ENCODE results near the gene SESN3.

SESN3 gene

DNA sequence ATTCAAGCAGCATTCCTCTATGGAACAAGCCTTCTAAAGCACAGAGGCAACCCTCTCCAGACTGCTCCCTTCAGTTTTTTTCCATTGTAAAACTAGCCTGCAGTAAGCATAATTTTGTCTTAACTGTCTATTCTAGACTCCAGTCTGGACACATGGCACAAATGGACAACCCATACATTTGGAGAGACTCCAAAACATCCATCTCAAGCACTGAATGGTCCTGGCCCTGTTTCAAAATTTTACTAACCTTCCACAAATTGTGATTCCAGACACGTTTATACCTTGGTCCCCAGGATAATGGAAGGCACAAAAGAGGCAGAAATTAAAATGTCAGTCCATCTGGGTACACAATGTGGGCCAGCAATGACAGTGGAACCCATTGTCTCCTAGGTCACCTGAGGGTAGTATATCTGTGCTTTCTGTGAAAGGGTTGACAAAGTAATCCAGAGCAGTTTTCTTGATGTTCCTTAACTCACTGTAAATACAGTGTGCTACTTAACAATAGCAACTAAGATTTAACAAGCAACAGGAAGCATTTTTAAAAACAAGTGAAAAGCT lies 16.2 kb upstream of the SESN3 start:
- no peak for TF ChIP-seq TCF12 (IDR thresholded peaks at IDR 0.05; ENCODE audit: low read depth)
- no peak for TF ChIP-seq CEBPB (IDR thresholded peaks at IDR 0.05)
- no peak for TF ChIP-seq ZBTB7A (IDR thresholded peaks at IDR 0.05; ENCODE audit: low read depth)
- TF ChIP-seq TEAD4 (IDR thresholded peaks at IDR 0.05), result no peak
- TF ChIP-seq, protein P1, sequence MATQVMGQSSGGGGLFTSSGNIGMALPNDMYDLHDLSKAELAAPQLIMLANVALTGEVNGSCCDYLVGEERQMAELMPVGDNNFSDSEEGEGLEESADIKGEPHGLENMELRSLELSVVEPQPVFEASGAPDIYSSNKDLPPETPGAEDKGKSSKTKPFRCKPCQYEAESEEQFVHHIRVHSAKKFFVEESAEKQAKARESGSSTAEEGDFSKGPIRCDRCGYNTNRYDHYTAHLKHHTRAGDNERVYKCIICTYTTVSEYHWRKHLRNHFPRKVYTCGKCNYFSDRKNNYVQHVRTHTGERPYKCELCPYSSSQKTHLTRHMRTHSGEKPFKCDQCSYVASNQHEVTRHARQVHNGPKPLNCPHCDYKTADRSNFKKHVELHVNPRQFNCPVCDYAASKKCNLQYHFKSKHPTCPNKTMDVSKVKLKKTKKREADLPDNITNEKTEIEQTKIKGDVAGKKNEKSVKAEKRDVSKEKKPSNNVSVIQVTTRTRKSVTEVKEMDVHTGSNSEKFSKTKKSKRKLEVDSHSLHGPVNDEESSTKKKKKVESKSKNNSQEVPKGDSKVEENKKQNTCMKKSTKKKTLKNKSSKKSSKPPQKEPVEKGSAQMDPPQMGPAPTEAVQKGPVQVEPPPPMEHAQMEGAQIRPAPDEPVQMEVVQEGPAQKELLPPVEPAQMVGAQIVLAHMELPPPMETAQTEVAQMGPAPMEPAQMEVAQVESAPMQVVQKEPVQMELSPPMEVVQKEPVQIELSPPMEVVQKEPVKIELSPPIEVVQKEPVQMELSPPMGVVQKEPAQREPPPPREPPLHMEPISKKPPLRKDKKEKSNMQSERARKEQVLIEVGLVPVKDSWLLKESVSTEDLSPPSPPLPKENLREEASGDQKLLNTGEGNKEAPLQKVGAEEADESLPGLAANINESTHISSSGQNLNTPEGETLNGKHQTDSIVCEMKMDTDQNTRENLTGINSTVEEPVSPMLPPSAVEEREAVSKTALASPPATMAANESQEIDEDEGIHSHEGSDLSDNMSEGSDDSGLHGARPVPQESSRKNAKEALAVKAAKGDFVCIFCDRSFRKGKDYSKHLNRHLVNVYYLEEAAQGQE (IDR thresholded peaks at IDR 0.05; ENCODE audit: low read depth), result no peak
- TF ChIP-seq TAF1 (IDR thresholded peaks at IDR 0.05; ENCODE audit: low read depth), result no peak
- no peak for TF ChIP-seq FOXM1 (IDR thresholded peaks at IDR 0.05; ENCODE audit: borderline replicate concordance, low read depth)
- TF ChIP-seq EP300 (IDR thresholded peaks at IDR 0.05; ENCODE audit: borderline replicate concordance), result no peak
- no peak for TF ChIP-seq CREB1 (IDR thresholded peaks at IDR 0.05; ENCODE audit: low read depth)
- no peak for TF ChIP-seq EGR1 (IDR thresholded peaks at IDR 0.05)
- TF ChIP-seq NFIC (IDR thresholded peaks at IDR 0.05), result no peak
- TF ChIP-seq RAD21 (IDR thresholded peaks at IDR 0.05; ENCODE audit: low read depth), result no peak
- TF ChIP-seq USF1 (IDR thresholded peaks at IDR 0.05), result no peak
- no peak for TF ChIP-seq YY1 (IDR thresholded peaks at IDR 0.05; ENCODE audit: low read depth)
- TF ChIP-seq, protein P2, sequence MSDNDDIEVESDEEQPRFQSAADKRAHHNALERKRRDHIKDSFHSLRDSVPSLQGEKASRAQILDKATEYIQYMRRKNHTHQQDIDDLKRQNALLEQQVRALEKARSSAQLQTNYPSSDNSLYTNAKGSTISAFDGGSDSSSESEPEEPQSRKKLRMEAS (IDR thresholded peaks at IDR 0.05), result no peak

DNA sequence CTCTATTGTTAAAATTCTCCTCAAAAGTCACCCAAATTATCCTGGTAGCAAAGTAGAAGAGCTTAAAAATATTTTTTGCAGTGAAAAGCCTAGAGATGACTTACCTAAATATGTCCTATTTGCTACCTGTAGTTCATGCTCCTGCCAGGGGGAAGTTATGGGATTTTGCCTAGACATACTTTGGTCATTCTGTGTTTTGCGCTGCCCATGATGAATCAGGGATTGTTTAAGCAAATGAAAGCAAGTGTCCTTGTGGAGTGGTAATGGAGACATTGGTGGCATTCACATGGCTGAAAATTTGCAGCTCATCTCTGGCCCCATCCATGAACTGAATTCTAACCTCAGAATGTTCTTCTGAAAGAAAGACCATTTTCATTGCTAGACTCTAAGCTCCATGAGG lies 14.6 kb upstream of the SESN3 start:
- TF ChIP-seq, protein P2 (IDR thresholded peaks at IDR 0.05), result no peak
- TF ChIP-seq NFIC (IDR thresholded peaks at IDR 0.05), result no peak
- no peak for TF ChIP-seq TAF1 (IDR thresholded peaks at IDR 0.05; ENCODE audit: low read depth)
- TF ChIP-seq, protein P1 (IDR thresholded peaks at IDR 0.05; ENCODE audit: low read depth), result no peak

DNA sequence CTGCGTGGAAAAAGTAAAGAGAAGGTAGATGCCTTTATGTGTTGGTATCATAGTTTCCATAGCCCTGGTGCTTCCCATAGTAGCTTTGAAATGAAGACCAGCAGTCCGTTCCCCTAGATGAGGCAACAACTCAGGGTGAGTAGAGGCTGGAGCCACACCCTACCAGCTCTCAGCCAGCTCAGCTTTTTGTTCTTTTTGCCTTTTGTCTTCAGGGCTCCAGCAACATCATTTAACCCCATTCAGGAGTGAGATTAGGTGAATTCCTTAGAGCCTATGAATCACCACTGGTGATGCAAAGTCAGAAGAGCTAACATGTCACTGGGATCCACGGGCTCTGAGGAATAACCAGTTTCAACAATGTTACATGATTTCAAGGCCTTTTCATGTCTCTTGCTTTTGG lies 14.0 kb upstream of the SESN3 start:
- TF ChIP-seq EP300 (IDR thresholded peaks at IDR 0.05; ENCODE audit: borderline replicate concordance) (no peak), YY1 (IDR thresholded peaks at IDR 0.05; ENCODE audit: low read depth) (no peak), CREB1 (IDR thresholded peaks at IDR 0.05; ENCODE audit: low read depth) (no peak), TAF1 (IDR thresholded peaks at IDR 0.05; ENCODE audit: low read depth) (no peak), EGR1 (IDR thresholded peaks at IDR 0.05) (no peak), CEBPB (IDR thresholded peaks at IDR 0.05) (no peak), TEAD4 (IDR thresholded peaks at IDR 0.05) (no peak), NFIC (IDR thresholded peaks at IDR 0.05) (no peak), USF1 (IDR thresholded peaks at IDR 0.05) (no peak), RAD21 (IDR thresholded peaks at IDR 0.05; ENCODE audit: low read depth) (no peak), FOXM1 (IDR thresholded peaks at IDR 0.05; ENCODE audit: borderline replicate concordance, low read depth) (no peak), ZBTB7A (IDR thresholded peaks at IDR 0.05; ENCODE audit: low read depth) (no peak), TCF12 (IDR thresholded peaks at IDR 0.05; ENCODE audit: low read depth) (no peak)
- TF ChIP-seq, protein P1 (IDR thresholded peaks at IDR 0.05; ENCODE audit: low read depth), result no peak
- TF ChIP-seq, protein P2 (IDR thresholded peaks at IDR 0.05), result no peak

- TF ChIP-seq TEAD4 (IDR thresholded peaks at IDR 0.05), result no peak
- TF ChIP-seq TAF1 (IDR thresholded peaks at IDR 0.05; ENCODE audit: low read depth), result no peak
- no peak for TF ChIP-seq NFIC (IDR thresholded peaks at IDR 0.05)
- no peak for TF ChIP-seq YY1 (IDR thresholded peaks at IDR 0.05; ENCODE audit: low read depth)
- TF ChIP-seq ZBTB7A (IDR thresholded peaks at IDR 0.05; ENCODE audit: low read depth), result no peak
- TF ChIP-seq, protein P1 (IDR thresholded peaks at IDR 0.05; ENCODE audit: low read depth), result no peak
- no peak for TF ChIP-seq EP300 (IDR thresholded peaks at IDR 0.05; ENCODE audit: borderline replicate concordance)
- no peak for TF ChIP-seq EGR1 (IDR thresholded peaks at IDR 0.05)
- TF ChIP-seq RAD21 (IDR thresholded peaks at IDR 0.05; ENCODE audit: low read depth), result no peak
- no peak for TF ChIP-seq TCF12 (IDR thresholded peaks at IDR 0.05; ENCODE audit: low read depth)
- TF ChIP-seq CEBPB (IDR thresholded peaks at IDR 0.05), result no peak
- no peak for TF ChIP-seq FOXM1 (IDR thresholded peaks at IDR 0.05; ENCODE audit: borderline replicate concordance, low read depth)
- TF ChIP-seq, protein P2 (IDR thresholded peaks at IDR 0.05), result no peak
- no peak for TF ChIP-seq CREB1 (IDR thresholded peaks at IDR 0.05; ENCODE audit: low read depth)
- no peak for TF ChIP-seq USF1 (IDR thresholded peaks at IDR 0.05)
Observed at GRCh38 chr11:95243673-95244072, 12.7 kb upstream of the SESN3 start.

All from Ishikawa (cell line).